ENCODE data around the gene ZNF148. TPM values are rescaled to one million over a fixed set of nuclear protein-coding genes. Genes with fewer than 3 reads are reported as not detected.
A peak's percentile ranks its signal among the peaks of the same experiment; 100 is the strongest.

Gene ZNF148
- total and polyA plus RNA-seq, 2 of the 4 experiments (the other 2 are of a cell fraction), result 9.4 to 65.2 TPM

DNA sequence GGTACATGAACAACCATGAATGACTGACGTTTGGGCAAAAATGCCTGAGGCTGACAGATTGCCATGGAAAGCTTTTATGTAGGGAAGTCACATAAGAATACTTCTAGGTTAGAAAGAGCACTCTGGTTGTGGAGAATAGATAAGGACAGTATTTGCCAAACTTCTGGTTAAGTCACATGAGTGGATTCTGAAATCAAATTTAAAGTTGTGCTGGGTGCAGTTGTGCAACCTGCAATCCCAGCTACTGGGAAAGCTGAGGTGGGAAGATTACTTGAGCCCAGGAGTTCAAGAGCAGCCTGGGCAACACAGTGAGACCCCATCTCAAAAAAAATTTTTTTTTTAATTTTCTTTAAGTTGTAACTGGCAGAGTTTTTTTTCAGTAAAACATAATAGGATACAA, 7.2 kb upstream of the ZNF148 start:
- Histone ChIP-seq H3K27me3 (ENCODE audit: control insufficient read depth, insufficient read depth, low read length) (no peaks in the 10 kb centered on the region), H4K20me1 (ENCODE audit: insufficient read depth, low read length) (no peaks in the 10 kb centered on the region), H4K5ac (ENCODE audit: low read depth, low read length) (no peak overlapping the region), H4K8ac (ENCODE audit: low read depth in 2 of 2, low read length in 2 of 2) (no peak overlapping the region), H2AK9ac (replicated peaks; ENCODE audit: low read depth, low read length, poor library complexity) (no peak overlapping the region), H2AK5ac (ENCODE audit: low read depth, low read length) (no peak overlapping the region), H2BK15ac (ENCODE audit: low read depth, low read length) (no peak overlapping the region), H2BK20ac (ENCODE audit: low read depth, low read length) (no peak overlapping the region), H3K4me3 (ENCODE audit: insufficient read depth, low read depth, low read length) (no peak overlapping the region), H3K27ac (ENCODE audit: insufficient read depth, low read length) (no peak overlapping the region), H3K18ac (ENCODE audit: low read depth, low read length) (no peak overlapping the region), H3K56ac (ENCODE audit: extremely low read depth, insufficient read depth, low read length) (no peak overlapping the region), H2BK5ac (ENCODE audit: low read depth, low read length, poor library complexity, severe bottlenecking) (no peak overlapping the region), H2BK120ac (ENCODE audit: low read depth, low read length) (peak overlapping the region; percentile 64; the same call in 1 of the 2 replicates), H3K4me1 (ENCODE audit: control insufficient read depth, insufficient read depth, low read length) (peaks cover 9% of the 10 kb centered on the region), H2AFZ (replicated peaks; ENCODE audit: low read length, poor library complexity) (no peak overlapping the region), H4K91ac (ENCODE audit: insufficient read depth, low read depth, low read length) (no peak overlapping the region), H3K4me2 (ENCODE audit: low read depth, low read length) (no peak overlapping the region), H3K9me1 (ENCODE audit: insufficient read depth, low read length) (no peaks in the 10 kb centered on the region; the same call in 1 of the 2 replicates), H3K9me3 (ENCODE audit: control insufficient read depth, insufficient read depth, low read length) (no peaks in the 10 kb centered on the region), H3K36me3 (ENCODE audit: control insufficient read depth, insufficient read depth, low read length) (no peaks in the 10 kb centered on the region), H3K9ac (ENCODE audit: low read depth, low read length) (no peak overlapping the region), H3K79me1 (ENCODE audit: low read depth in 1 of 2, low read length in 2 of 2) (no peaks in the 10 kb centered on the region), H3K14ac (replicated peaks; ENCODE audit: low read depth, low read length) (no peak overlapping the region), H3K23ac (ENCODE audit: low read depth, low read length) (no peak overlapping the region), H3K4ac (ENCODE audit: low read depth, low read length) (no peak overlapping the region)
- no TSS peak for BruUV-seq (replicated peaks)
- POLR2A ChIA-PET (ENCODE audit: unreplicated experiment), result no interaction called here
- in situ Hi-C loops (cut with MboI; ENCODE audit: low sequenced_read_pairs), result no loop called here
- TF ChIP-seq RCOR1 (IDR thresholded peaks at IDR 0.05; ENCODE audit: insufficient replicate concordance, low read length) (no peak), MXI1 (IDR thresholded peaks at IDR 0.05; ENCODE audit: borderline replicate concordance, low read depth, low read length) (no peak), CEBPB (IDR thresholded peaks at IDR 0.05; ENCODE audit: low read depth, low read length) (peak; percentile 34)
- dilution Hi-C loops (cut with HindIII; ENCODE audit: low sequenced_read_pairs, unreplicated experiment), result no loop called here
- no peak for ATAC-seq (ENCODE audit: low read depth)
- intact Hi-C loops (cut with micrococcal nuclease), result no loop called here
- CTCF ChIA-PET, result no interaction called here
- DNase-seq, result no peak
- WGBS, 2 experiments (ENCODE audit: extremely low coverage in 2 of 2, insufficient read length in 1 of 2), result 80% methylated on average over 1 of the region's 1 CpG; no CpG with 5 or more reads in 1 of the 2 experiments

Data from IMR-90 (cell line).